HS-27A (cell line): Measurements from ENCODE around the gene TLL2.

Source experiments
- DNase-seq: peaks from one replicate; pipeline ENCODE4 v3.0.0-alpha.2; 2012; ENCODE audit warnings: low read depth, missing footprints

The TLL2 gene

GRCh38 chr10:96319754-96320474 is 193.8 kb downstream of the TLL2 start:
- no peak for DNase-seq

- no peak for DNase-seq
These were observed 196.5 kb downstream of the TLL2 start for GRCh38 chr10:96317067-96317833.
